LNCaP clone FGC (cell line): ENCODE data around the gene SESN2.
A peak's percentile ranks its signal among the peaks of the same experiment; 100 is the strongest.

Source experiments
- DNase-seq: peaks from one replicate; pipeline ENCODE4 v3.0.0-alpha.2; 2011; ENCODE audit warnings: low read depth
- H3K4me3 ChIP-seq: 2 replicates; pipeline ENCODE4 v1.5.1; 2011; ENCODE audit warnings: mild to moderate bottlenecking, low read depth, low read length, control low read depth
- TF ChIP-seq, protein P1 (sequence below): IDR thresholded peaks from 2 replicates; pipeline ENCODE4 v1.5.1; 2012; ENCODE audit warnings: mild to moderate bottlenecking; ENCODE audit not compliant: control insufficient read depth, insufficient read depth; ENCODE audit errors: extremely low read depth

The SESN2 gene

DNA sequence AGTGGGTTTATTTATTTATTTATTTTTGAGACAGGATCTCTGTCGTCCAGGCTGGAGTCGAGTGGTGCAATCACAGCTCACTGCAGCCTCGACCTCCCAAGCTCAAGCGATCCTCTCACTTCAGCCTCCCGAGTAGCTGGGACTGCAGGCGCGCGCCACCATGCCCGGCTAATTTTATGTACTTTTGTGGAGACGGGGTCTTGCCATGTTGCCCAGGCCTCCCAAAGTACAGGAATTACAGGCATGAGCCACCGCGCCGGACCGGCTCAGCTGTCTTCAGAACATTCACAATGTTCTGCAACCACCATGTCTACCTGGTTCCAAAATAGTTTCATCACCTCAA, 26.1 kb upstream of the SESN2 start:
- TF ChIP-seq, protein P1, sequence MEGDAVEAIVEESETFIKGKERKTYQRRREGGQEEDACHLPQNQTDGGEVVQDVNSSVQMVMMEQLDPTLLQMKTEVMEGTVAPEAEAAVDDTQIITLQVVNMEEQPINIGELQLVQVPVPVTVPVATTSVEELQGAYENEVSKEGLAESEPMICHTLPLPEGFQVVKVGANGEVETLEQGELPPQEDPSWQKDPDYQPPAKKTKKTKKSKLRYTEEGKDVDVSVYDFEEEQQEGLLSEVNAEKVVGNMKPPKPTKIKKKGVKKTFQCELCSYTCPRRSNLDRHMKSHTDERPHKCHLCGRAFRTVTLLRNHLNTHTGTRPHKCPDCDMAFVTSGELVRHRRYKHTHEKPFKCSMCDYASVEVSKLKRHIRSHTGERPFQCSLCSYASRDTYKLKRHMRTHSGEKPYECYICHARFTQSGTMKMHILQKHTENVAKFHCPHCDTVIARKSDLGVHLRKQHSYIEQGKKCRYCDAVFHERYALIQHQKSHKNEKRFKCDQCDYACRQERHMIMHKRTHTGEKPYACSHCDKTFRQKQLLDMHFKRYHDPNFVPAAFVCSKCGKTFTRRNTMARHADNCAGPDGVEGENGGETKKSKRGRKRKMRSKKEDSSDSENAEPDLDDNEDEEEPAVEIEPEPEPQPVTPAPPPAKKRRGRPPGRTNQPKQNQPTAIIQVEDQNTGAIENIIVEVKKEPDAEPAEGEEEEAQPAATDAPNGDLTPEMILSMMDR = no peak
- no peak for DNase-seq
- H3K4me3 ChIP-seq = peak overlapping the region; percentile 82

DNA sequence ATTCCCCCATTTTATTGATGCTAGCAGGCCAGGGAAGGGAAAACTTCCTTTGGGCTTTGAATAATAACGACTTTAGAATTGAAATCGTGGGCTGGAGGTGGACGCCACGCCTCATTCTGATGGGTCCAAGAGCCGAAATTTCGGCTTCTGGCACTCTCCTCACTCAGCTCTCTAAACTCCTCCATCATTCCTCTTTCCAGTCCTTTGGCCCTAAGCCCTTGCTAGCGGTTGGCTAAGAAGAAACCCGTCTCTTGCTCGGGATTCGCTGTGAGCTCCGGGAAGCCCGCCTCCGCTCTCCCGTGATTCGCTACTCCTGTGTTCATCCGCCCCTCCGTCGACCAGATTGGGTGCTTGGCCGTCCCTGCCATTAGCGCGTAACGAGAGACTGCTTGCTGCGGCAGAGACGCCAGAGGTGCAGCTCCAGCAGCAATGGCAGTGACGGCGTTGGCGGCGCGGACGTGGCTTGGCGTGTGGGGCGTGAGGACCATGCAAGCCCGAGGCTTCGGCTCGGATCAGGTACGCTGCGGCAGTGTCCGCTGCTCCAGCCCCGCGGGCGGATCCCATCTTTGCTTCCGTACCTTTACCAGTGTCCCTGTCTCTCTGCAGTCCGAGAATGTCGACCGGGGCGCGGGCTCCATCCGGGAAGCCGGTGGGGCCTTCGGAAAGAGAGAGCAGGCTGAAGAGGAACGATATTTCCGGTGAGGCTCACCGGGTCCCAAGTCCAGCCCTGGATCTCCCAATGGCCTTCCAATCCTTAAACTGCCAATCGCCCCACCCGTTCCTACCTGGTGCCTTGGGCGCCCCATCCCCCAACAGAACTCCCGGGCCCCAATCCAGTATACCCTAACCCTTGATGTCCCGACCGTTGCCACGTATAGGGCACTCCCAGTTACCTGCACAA, 23.3 kb upstream of the SESN2 start, which contains the start of gene ATP5IF1:
TSS of gene ATP5IF1 (plus strand) at position 370 of the 901 bp plus-strand sequence. CDS start at position 430, 60 bp downstream.
- peak within 1 kb of the TSS; percentile 97 for H3K4me3 ChIP-seq
- TF ChIP-seq, protein P1 = no peak
- DNase-seq = peak; percentile 96

DNA sequence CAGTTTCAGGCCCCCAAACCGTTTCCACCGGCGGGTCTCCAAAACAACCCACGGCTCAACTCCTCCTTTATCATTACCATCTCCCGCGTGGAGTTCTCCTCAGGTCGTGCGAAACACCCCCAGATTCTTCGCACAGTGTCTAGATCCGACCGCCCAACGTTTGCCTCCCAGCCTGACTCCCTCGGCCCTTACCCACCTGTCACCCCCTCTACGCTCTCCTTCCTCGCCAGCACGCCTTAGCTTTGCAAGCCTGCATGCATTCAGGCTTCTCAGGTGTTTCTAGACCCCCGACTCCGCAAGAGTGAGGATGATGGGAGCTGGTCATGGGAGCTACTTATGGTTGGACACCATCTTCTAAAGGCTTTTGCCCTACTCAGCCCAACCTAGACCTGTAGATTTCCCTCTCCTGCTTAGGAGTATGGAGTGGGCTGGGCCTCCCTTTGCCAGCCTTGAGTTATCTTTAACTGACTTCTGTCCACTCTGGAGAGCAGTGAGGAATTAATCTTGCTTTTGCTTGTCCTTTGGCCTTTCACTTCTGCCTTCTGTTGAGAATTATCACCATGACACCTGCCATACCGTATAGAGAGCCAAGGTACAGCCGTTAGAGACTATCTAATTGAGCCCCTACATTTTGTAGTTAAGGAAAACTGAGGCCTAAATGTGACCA, 22.5 kb upstream of the SESN2 start:
- TF ChIP-seq, protein P1 = no peak
- peak overlapping the region; percentile 97 for H3K4me3 ChIP-seq
- no peak for DNase-seq

DNA sequence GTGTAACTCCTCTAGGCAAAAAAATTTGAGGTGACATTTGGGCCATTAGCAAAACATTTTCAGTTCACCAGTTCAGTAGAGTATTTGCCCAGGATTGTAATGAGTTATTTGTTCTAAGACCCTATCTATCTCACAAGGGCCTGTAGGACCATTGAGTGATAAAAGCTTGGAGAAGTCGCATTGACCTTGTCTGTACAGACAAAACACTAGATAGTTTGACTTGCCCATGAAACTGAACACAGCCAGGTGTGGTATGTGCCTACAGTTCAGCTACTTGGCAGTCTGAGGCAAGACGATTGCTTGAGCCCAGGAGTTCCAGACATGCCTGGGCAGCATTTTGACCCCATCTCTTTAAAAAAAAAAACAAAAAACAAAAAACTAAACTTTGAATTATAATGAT, 20.3 kb upstream of the SESN2 start:
- H3K4me3 ChIP-seq = no peak overlapping the region
- TF ChIP-seq, protein P1 = no peak
- DNase-seq = no peak

DNA sequence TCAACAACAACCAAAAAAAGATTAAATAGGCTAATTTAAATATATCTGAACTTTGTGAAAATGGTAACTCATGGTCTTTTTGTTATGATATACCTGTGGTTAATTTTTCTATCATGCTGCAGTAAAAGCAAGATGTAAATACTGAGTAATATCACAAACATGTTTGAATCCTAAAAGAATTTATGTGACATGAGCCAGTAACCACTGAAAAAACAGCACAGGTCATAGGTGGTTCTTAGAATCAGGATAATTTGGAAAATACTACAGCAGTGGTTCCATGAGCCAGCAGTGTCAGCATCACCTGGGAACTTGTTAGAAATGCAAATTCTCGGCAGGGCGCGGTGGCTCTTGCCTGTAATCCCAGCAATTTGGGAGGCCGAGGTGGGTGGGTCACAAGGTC, 19.3 kb upstream of the SESN2 start:
- no peak for DNase-seq
- H3K4me3 ChIP-seq = no peak overlapping the region
- TF ChIP-seq, protein P1 = no peak

DNA sequence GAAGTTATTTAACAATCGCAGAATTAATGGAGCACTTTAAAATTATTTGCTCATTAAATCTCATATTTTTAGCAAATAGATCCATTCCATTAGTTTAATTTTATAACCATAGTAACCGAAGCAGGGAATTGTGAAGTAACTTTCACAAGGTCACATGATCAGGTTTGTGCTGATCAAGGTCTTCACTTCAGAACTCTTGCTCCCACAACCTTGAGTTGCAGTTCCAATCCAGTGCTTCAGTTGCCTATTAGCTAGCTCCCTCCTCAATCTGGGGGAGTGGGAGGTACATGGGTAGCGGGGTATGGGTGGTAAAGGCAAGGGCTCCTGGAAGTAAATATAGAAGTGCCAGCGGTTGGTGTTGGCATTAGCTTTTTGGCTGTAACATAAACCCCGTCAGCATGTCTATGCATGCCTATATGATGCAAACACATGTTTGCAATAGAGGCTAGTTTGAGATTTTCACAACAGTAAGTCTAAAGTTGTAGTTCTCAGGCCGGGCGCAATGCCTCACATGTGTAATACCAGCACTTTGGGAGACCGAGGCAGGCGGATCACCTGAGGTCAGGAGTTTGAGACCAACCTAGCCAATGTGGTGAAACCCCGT, 17.6 kb upstream of the SESN2 start:
- no peak for DNase-seq
- H3K4me3 ChIP-seq = no peak overlapping the region
- TF ChIP-seq, protein P1 = no peak
